HL-60 (cell line): Measurements from ENCODE around the gene HEY2.

ENCODE experiments used
- TF ChIP-seq, protein P1 (sequence below): IDR thresholded peaks from one replicate; pipeline ENCODE4 v1.5.1; 2011; ENCODE audit warnings: low read length, control low read depth, inconsistent platforms; ENCODE audit not compliant: insufficient read depth
- TF ChIP-seq, protein P2 (sequence below): IDR thresholded peaks from 2 replicates; pipeline ENCODE4 v1.6.1; 2012; ENCODE audit warnings: low read depth; ENCODE audit not compliant: insufficient replicate concordance

DNA sequence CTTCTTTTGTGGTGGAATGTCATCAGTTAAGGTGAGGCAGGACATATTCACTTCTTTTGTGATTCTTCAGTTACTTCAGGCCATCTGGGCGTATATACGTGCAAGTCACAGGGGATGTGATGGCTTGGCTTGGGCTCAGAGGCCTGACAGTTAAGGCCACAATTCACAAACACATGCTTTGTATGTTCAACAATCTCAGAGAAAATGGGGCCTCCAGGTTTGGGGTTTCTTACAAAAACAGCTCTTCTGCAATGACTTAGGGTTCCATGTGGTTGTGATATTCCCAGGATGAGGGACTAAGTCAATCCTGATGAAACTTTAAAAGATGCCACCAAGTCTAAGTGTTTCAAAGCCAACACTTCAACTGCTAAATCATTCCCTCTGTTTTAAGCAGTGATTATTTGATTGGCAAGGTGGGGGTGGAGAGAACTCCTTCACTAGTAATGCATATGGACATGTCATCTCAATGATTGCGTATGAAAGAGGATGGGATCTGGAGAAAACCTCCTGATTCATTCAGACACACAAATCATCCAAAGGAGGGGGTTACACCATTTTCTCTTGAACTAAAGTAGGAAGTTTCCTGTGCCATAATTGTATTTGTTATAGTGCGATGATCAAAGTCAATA lies 41.7 kb upstream of the HEY2 start:
- TF ChIP-seq, protein P1, sequence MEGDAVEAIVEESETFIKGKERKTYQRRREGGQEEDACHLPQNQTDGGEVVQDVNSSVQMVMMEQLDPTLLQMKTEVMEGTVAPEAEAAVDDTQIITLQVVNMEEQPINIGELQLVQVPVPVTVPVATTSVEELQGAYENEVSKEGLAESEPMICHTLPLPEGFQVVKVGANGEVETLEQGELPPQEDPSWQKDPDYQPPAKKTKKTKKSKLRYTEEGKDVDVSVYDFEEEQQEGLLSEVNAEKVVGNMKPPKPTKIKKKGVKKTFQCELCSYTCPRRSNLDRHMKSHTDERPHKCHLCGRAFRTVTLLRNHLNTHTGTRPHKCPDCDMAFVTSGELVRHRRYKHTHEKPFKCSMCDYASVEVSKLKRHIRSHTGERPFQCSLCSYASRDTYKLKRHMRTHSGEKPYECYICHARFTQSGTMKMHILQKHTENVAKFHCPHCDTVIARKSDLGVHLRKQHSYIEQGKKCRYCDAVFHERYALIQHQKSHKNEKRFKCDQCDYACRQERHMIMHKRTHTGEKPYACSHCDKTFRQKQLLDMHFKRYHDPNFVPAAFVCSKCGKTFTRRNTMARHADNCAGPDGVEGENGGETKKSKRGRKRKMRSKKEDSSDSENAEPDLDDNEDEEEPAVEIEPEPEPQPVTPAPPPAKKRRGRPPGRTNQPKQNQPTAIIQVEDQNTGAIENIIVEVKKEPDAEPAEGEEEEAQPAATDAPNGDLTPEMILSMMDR, result no peak
- TF ChIP-seq, protein P2, sequence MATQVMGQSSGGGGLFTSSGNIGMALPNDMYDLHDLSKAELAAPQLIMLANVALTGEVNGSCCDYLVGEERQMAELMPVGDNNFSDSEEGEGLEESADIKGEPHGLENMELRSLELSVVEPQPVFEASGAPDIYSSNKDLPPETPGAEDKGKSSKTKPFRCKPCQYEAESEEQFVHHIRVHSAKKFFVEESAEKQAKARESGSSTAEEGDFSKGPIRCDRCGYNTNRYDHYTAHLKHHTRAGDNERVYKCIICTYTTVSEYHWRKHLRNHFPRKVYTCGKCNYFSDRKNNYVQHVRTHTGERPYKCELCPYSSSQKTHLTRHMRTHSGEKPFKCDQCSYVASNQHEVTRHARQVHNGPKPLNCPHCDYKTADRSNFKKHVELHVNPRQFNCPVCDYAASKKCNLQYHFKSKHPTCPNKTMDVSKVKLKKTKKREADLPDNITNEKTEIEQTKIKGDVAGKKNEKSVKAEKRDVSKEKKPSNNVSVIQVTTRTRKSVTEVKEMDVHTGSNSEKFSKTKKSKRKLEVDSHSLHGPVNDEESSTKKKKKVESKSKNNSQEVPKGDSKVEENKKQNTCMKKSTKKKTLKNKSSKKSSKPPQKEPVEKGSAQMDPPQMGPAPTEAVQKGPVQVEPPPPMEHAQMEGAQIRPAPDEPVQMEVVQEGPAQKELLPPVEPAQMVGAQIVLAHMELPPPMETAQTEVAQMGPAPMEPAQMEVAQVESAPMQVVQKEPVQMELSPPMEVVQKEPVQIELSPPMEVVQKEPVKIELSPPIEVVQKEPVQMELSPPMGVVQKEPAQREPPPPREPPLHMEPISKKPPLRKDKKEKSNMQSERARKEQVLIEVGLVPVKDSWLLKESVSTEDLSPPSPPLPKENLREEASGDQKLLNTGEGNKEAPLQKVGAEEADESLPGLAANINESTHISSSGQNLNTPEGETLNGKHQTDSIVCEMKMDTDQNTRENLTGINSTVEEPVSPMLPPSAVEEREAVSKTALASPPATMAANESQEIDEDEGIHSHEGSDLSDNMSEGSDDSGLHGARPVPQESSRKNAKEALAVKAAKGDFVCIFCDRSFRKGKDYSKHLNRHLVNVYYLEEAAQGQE, result no peak
